CD4-positive, alpha-beta T cell treated with Interleukin-15 for 1 hour (primary cell): ENCODE results near the gene DIP2C.
"Not testable (repeated sequence)": the region's sequence is repeated elsewhere in the genome, so short reads cannot be mapped to it uniquely, and the experiment has no call there.

Experiments used
- DNase-seq: peaks from one replicate; pipeline ENCODE4 v3.0.0-alpha.2; 2020

Gene DIP2C

DNA sequence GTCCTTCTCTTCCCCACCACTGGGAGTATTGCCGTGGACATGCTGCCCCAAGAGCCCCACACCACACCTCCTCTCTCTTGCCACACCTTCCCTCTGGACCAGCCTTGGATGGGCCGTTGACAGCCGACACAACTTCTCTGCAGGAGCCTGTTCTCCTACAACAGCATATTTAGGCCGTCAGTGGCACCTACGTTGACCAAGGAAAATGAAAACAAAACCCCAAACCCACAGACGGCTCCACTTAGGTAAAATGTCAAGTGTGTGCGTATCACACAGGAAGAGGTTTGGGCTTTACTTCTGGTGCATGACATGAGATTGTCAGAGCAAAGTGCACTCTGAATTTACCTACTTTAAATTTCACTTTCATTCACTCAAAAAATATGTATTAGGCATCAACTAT lies 307.7 kb downstream of the DIP2C start:
- DNase-seq, result no peak

DNA sequence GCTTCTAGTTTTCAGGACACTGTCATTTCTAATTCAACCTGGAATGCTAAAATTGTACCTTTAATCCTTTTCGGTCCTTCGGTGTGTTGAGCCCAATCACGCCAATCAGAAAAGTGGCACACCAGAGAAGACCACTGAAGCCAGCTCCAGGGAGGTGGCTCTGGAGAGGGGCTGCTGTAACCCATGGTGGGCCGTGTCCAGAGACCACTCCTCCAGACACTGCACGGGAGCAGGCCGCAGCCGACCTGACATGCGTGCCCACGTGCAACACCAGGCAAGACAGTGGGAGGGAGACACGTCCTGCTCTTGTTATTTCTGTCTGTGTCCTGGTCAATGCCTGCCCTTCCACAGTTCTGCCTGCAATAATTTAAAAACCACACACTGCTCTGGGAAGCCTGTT lies 308.1 kb downstream of the DIP2C start:
- DNase-seq, result no peak

DNA sequence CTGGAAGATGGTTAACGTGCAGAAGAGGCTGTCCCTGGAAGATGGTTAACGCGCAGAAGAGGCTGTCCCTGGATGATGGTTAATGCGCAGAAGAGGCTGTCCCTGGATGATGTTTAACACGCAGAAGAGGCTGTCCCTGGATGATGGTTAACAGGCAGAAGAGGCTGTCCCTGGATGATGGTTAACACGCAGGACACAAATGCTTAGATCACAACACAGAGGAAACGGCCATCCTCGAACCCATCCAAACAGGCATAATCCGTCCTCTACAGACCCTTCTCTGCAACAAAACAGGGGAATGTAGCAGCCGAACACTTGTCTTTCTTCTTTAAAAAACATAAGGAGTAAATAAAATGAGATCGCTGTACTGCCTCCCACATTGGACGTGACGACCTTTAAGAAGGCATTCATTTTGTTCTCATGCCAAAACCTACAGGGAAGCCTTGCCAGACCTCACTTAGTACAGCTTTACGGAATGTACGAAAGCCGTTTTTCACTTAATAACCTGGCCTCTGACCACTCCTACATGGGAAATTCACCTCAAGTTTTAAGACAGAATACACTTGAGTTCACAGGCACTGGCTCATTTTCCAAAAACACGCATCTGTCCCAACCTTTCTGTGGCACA lies 309.0 kb downstream of the DIP2C start:
- DNase-seq, result no peak

DNA sequence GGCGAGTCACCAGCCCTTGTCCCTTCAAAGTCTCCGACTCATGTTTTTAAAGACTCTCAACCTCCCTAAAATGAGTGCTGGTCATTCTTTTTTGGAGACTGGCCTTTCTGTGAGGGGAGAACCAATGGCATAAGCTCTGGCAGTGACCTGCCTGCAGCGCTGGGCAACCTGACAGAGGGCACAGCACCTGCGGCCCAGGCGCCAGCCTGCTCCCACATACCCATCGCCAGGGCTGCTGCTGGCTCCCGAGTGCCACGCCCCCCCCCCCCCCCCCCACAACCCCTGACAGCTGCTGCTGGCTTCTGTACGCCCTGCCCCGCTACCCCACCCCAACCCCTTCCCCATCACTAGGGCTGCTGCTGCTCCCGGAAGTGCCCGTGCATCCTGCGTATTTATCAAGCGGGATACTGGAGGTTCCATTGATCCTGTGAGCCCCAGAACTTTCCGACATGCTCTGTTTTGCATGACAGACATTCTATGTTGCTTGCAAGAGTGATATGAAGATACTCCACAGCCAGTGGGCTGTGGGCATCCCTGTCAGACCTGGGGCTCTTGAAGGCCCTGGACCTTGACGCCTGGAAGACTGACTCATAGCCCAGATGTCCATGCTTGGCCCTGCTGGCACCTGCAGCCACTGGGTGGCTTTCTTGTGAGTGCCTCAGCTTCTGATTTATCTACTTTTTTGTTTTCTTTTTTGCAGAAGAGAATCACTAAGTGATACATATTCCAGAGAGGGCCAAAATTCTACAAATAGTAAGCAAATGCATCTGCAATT lies 310.4 kb downstream of the DIP2C start:
- no peak for DNase-seq

DNA sequence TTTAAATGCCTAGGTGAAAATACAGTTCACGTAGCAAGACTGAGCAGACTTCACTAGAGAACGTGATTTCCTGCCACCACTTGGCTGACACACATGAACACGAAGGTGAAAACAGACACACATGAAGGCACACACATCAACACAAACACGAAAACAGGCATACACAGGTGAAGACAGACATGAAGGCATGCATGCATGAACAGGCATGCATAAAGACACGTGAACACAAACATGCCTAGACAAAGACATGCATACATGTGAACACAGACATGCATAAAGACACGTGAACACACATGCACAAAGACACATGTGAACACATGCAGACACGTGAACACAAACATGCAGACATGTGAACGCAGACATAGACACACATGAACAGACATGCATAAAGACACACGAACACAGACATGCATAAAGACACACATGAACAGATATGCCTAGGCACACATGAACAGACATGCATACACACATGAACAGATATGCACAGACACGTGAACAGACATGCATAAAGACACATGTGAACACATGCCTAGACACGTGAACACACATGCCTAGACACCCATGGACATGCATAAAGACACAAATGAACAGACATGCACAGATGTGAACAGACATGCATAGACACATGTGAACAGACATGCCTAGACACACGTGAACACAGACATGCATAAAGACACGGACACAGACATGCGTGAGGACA lies 311.1 kb downstream of the DIP2C start:
- no peak for DNase-seq

DNA sequence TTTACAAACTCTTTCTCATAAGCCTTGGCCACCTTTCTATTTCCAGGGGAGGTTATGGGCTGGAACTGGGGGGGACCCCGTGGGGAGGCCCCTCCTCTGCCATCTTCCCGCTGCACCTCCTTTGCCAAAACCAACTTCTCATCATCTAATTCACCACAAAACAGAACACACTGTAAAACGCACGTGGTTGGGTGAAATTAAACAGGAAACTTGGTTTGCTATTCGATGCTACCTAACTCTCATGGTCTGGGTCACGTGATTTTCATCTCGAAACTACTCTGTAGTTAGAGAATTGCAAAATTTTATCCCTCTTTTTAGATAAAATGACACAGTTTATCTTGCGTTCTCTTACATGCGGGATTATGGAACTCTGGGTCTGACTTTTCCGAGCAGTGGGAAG lies 312.2 kb downstream of the DIP2C start:
- DNase-seq, result no peak

DNA sequence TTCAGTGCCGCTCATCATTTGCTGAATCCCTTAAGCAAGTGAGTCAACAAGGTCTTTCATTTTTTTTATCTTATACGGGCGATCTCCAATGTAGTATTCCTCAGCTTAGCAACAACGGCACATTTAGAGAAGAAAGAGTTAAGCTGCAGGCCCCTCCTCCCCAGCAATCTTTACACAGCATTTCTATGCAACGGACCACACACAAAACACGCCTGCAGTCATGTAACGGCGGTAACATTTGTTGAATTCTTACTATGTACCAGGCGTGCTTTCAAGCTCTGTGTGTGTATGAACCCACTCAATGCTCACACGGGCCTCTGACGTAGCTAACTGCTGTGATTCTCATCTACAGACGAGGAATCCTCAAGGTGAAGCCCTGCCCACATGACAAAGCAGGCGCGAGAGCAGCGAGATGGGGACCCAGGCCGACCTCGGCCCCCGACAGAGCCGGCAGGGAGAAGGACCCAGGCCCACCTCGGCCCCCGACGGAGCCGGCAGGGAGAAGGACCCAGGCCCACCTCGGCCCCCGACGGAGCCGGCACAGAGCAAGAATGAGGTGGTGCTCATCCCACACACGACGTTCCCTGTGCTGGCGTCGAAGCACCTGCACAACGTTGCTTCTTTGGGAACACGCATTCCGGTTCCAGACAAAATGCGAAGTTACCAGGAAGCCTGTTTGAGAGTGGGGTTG lies 313.5 kb downstream of the DIP2C start:
- DNase-seq, result no peak

GRCh38 chr10:374354-374753 lies 315.1 kb downstream of the DIP2C start:
- DNase-seq, result no peak

- no peak for DNase-seq
Measured at GRCh38 chr10:373526-374309, 315.8 kb downstream of the DIP2C start.

- DNase-seq, result no peak
Measured at GRCh38 chr10:373015-373414, 316.5 kb downstream of the DIP2C start.

GRCh38 chr10:372566-372965 lies 316.9 kb downstream of the DIP2C start:
- no peak for DNase-seq

- no peak for DNase-seq
Measured at GRCh38 chr10:371515-371914, 318.0 kb downstream of the DIP2C start.

GRCh38 chr10:370449-370825 lies 319.0 kb downstream of the DIP2C start:
- no peak for DNase-seq

DNA sequence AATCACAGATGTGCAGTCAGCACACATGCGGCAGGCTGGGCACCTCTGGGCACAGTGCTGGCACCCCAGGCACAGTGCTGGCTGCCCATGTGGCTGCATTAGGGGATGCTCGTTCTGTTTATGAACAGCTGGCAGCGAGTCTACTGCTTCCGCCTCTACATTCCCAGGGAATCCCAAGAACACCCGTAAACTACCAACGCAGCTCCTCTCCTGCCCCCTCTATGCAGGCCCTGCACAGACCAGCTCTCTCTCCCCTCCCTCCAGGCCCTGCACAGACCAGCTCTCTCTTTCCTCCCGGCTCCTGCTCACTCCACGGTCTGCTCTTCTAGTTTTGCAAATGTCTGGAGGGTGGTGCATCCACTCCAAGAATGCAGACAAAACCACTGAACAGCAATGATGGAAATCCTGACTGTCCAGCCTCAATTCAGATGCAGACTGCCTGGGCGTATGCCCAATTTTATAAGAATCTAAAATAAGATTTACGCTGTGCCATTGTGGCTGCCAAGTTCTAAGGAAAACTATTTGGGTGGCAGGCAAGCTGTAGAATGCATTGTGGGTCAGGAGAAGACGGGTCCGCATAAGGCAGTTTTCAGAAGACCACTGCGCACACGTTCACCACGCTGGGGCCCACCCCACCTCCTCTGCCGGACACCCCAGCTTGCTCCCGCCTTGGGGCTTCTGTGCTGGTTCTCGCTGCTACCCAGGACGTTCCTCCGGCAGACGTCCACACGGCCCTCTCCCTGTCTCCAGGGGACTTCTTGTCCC lies 319.6 kb downstream of the DIP2C start:
- DNase-seq, result no peak

GRCh38 chr10:369221-369683 lies 320.2 kb downstream of the DIP2C start:
- no peak for DNase-seq

DNA sequence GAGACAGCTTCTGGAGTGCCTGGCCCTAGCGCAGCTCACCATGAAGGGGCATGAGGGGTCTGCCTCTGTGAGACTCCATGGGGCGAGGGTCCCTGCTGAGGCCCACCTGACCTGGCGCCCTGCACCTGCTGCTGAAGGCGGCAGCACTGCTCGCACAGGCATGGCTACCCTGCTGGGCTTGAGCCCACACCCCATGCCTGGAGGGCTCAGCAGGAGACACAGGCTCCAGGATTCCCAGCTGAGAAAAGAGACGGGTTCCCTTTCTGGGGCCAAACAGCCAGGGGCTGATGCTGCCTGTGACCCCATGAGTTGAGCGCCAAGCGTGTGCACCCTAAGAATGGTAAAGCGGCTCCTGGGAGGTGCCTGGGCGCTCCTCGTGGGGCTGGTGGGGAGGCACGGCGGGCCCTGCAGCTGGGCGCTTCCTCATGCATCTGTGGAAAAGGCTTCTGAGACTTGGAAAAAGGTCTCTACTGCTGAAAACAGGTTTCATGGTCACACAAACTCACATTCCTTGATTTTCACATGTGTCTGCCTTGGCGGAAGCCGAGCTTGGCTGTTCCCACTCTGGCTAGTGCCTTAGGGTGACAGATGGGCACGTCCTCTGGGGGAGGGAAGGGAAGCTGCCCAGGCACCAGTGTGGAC lies 320.8 kb downstream of the DIP2C start:
- DNase-seq, result no peak

- not testable (repeated sequence) for DNase-seq
Measured at GRCh38 chr10:368107-368506, 321.4 kb downstream of the DIP2C start.

DNA sequence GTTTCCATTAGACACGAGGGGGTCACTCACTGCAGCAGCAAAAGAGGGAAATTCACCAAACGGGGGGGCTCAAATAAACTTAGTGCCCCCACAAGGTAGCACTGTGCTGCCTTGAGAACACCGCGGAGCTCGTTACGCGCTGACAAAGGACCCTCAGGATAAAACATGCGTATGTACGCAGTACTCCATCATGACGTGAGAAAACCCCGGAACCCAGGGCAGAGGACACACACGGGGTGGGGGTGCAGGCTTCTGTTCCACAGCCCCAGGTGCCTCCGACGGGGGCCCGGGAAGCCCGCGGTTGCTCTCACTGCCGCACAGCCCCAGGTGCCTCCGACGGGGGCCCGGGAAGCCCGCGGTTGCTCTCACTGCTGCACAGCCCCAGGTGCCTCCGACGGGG lies 321.8 kb downstream of the DIP2C start:
- no peak for DNase-seq

GRCh38 chr10:366186-366585 lies 323.3 kb downstream of the DIP2C start:
- DNase-seq, result no peak

DNA sequence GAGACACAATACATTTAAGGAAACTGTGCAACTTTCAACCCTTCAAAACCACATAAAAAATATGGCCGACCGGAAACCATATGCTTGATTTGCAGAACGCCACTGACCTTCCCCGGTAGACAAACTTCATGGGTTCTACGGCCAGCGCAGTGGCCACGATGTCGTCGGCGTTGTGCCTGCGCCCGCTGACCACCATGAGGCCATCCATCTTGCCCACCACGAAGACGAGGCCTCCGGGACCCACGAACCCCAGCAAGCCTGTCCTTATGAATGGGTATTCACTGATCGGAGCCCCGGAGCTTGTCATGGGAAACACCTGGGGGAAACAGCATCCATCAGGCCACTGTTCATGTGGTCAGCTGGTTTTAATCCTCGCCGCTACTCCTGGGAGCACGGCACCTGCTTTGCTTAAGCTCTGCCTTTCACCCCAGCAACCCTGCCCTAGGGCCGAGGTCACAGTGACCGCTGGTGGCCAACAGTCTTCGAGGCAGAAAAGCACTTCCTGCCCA lies 325.1 kb downstream of the DIP2C start:
- DNase-seq, result no peak

DNA sequence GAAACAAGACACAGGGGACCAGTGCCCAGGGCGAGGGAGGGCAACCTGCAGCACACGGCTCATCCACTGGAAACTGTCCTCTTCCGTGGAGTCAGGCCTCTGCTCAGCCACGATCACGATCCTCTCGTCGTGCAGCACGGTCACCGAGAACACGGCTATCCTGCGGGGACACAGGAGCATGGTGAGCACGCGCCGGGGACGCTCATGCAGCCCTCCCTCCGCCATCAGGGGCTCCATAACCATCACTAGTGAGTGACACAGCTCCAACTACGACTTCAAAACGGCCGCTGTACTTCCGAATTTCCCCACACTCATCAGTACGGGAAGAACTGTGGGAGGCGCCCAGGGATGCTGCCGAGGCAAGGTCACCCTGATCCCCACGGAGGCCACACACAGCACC lies 326.3 kb downstream of the DIP2C start:
- no peak for DNase-seq
